Measurements from ENCODE around the gene SPRR1B. TPM values are rescaled to one million over a fixed set of nuclear protein-coding genes. Genes with fewer than 3 reads are reported as not detected.
"Not testable (repeated sequence)": the region's sequence is repeated elsewhere in the genome, so short reads cannot be mapped to it uniquely, and the experiment has no call there.

Gene SPRR1B
- polyA plus RNA-seq, 4 donors, result 0.27 to 3.2 (median 1.6) TPM; not detected in 1

DNA sequence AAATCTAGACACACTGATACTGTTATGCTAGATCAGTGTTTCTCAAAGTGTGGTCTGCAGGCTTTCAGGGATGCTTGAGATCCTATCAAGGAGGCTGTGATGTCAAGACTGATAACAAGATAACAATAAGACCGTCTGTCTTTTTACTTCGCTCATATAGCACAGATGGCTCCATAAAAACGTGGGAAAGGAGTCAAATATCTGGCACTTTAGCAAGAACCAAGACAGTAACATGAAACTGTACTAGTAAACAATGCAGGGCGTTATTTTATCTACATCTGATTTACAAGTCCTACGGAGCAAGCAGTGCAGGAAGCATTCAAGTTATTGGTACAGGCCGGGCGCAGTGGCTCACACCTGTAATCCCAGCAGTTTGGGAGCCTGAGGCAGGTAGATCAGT lies 33.1 kb upstream of the SPRR1B start:
- H3K27ac ChIP-seq (ENCODE audit: low read depth in 1 of 3, low read length in 2 of 3), result no peak overlapping the region

DNA sequence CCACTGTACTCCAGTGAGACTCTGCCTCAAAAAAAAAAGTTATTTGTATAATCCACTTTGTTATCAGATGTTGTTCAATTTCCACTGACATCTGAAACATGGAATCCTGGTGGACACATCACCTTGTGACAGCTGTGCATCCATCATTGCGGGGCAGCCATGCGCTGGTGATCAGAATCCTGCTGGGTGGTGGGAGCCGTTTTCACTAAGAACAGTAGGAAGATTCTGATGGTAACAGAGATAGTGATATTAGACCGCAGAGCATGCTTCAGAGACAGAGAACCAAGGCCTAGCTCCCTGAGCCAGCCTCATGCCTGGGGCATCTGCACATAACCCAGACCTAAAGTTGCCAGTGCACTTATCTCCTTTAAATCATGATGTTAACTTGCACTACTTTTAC lies 32.5 kb upstream of the SPRR1B start:
- no peak overlapping the region for H3K27ac ChIP-seq (ENCODE audit: low read depth in 1 of 3, low read length in 2 of 3)
- H3K36me3 ChIP-seq (ENCODE audit: control insufficient read depth in 3 of 3, insufficient read depth in 2 of 3, low read depth in 1 of 3, low read length in 3 of 3), result no peaks in the 10 kb centered on the region
- DNase-seq (no peak), FAIRE-seq (no peak)
- no peaks in the 10 kb centered on the region for H3K9me3 ChIP-seq (ENCODE audit: control insufficient read depth in 2 of 2, insufficient read depth in 1 of 2, low read depth in 1 of 2, low read length in 1 of 2)
- H3K4me1 ChIP-seq (ENCODE audit: control insufficient read depth in 3 of 3, insufficient read depth in 2 of 3, low read depth in 1 of 3, low read length in 2 of 3), result no peaks in the 10 kb centered on the region
- no peaks in the 10 kb centered on the region for H3K27me3 ChIP-seq (ENCODE audit: control insufficient read depth in 3 of 3, insufficient read depth in 3 of 3, low read length in 3 of 3)
- H3K4me3 ChIP-seq (ENCODE audit: low read depth in 1 of 3, low read length in 3 of 3), result no peak overlapping the region
- whole genome bisulfite sequencing, 3 donors, result 79 to 88% (median 84%) methylated on average over 4 of the region's 4 CpGs

More for the DNA sequence above, 33.1 kb upstream of the SPRR1B start:
- H3K9me3 ChIP-seq (ENCODE audit: control insufficient read depth in 2 of 2, insufficient read depth in 1 of 2, low read depth in 1 of 2, low read length in 1 of 2), result no peaks in the 10 kb centered on the region
- no peaks in the 10 kb centered on the region for H3K36me3 ChIP-seq (ENCODE audit: control insufficient read depth in 3 of 3, insufficient read depth in 2 of 3, low read depth in 1 of 3, low read length in 3 of 3)
- no peak overlapping the region for H3K4me3 ChIP-seq (ENCODE audit: low read depth in 1 of 3, low read length in 3 of 3)
- H3K4me1 ChIP-seq (ENCODE audit: control insufficient read depth in 3 of 3, insufficient read depth in 2 of 3, low read depth in 1 of 3, low read length in 2 of 3), result no peaks in the 10 kb centered on the region
- WGBS, 3 donors, result 27 to 36% (median 35%) methylated on average over 7 of the region's 7 CpGs
- FAIRE-seq, result no peak
- no peak for DNase-seq
- H3K27me3 ChIP-seq (ENCODE audit: control insufficient read depth in 3 of 3, insufficient read depth in 3 of 3, low read length in 3 of 3), result no peaks in the 10 kb centered on the region

DNA sequence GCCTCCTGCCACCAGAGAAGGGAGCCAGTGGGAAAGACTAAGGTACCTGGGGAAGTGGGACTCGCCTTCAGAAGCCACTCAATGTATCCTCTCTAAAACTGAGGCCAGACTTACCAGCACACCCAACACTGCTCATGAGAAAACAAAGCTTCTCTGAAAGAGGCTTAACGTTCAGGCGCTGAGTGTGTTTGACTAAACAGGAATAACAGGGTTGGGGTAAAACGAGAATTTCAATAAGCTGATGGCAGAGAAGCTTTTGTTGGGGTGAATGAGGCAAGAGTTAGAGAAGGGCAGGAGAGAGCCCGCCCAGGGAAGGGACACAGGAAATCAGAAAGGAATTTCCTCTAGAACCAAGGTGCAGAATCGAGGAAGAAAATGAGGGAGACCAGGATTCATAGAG lies 31.2 kb upstream of the SPRR1B start:
- H3K4me1 ChIP-seq (ENCODE audit: control insufficient read depth in 3 of 3, insufficient read depth in 2 of 3, low read depth in 1 of 3, low read length in 2 of 3), result no peaks in the 10 kb centered on the region
- H3K4me3 ChIP-seq (ENCODE audit: low read depth in 1 of 3, low read length in 3 of 3), result no peak overlapping the region
- no peak for FAIRE-seq
- no peak for DNase-seq
- WGBS, 3 donors, result 64 to 75% (median 64%) methylated on average over 6 of the region's 6 CpGs
- H3K9me3 ChIP-seq (ENCODE audit: control insufficient read depth in 2 of 2, insufficient read depth in 1 of 2, low read depth in 1 of 2, low read length in 1 of 2), result no peaks in the 10 kb centered on the region
- no peaks in the 10 kb centered on the region for H3K36me3 ChIP-seq (ENCODE audit: control insufficient read depth in 3 of 3, insufficient read depth in 2 of 3, low read depth in 1 of 3, low read length in 3 of 3)
- H3K27ac ChIP-seq (ENCODE audit: low read depth in 1 of 3, low read length in 2 of 3), result no peak overlapping the region
- no peaks in the 10 kb centered on the region for H3K27me3 ChIP-seq (ENCODE audit: control insufficient read depth in 3 of 3, insufficient read depth in 3 of 3, low read length in 3 of 3)

DNA sequence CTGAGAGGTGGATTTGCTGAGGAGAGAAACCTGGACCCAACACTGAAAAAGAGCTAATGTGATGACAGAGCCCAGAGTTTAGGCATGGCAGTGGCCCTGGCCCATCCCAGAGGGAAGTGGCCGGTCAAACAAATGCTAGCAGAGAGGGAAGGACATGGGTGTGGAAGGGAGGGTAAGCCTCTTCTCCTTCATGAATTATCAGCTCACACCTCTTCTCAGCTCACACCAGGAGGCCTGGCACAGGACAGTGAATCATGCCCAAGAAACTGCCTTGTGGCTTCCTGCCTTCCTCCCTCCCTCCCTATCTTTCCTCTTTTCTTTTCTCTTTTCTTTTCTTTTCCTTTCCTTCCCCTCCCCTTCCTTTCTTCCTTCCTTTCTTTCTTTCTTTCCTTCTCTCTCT lies 30.7 kb upstream of the SPRR1B start:
- Histone ChIP-seq H3K9me3 (ENCODE audit: control insufficient read depth in 2 of 2, insufficient read depth in 1 of 2, low read depth in 1 of 2, low read length in 1 of 2) (no peaks in the 10 kb centered on the region), H3K36me3 (ENCODE audit: control insufficient read depth in 3 of 3, insufficient read depth in 2 of 3, low read depth in 1 of 3, low read length in 3 of 3) (no peaks in the 10 kb centered on the region), H3K27ac (ENCODE audit: low read depth in 1 of 3, low read length in 2 of 3) (no peak overlapping the region), H3K27me3 (ENCODE audit: control insufficient read depth in 3 of 3, insufficient read depth in 3 of 3, low read length in 3 of 3) (no peaks in the 10 kb centered on the region), H3K4me1 (ENCODE audit: control insufficient read depth in 3 of 3, insufficient read depth in 2 of 3, low read depth in 1 of 3, low read length in 2 of 3) (no peaks in the 10 kb centered on the region), H3K4me3 (ENCODE audit: low read depth in 1 of 3, low read length in 3 of 3) (no peak overlapping the region)
- FAIRE-seq, result no peak
- no peak for DNase-seq
- 86 to 100% (median 89%) methylated on average over 1 of the region's 1 CpG for WGBS, 3 donors

DNA sequence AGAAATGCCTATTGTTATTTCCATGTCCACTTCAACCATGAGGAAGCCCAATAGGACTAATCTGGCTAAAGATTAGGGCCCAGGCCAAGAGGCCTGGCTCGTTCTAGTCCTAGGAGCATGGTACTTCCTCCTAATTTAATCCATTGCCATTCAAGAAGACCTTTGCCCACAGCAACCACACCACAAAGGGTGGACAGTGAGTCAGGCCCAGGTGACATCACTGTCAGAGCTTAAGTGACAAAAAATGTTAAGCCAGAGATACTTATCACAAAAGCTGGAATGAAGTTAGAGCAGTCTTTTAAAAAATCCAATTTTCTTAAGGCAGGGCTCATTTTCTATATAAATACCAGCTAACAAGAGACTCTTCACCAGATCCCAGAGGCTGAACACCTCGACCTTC lies 29.6 kb upstream of the SPRR1B start, which contains the start of gene SPRR3:
SPRR3 (plus strand) TSS at position 368 of the 400 bp plus-strand sequence. CDS start 1,272 bp downstream, outside the sequence.
- no peak within 1 kb of the TSS for H3K27ac ChIP-seq (ENCODE audit: low read depth in 1 of 3, low read length in 2 of 3)
- no peaks in the 10 kb centered on the region for H3K4me1 ChIP-seq (ENCODE audit: control insufficient read depth in 3 of 3, insufficient read depth in 2 of 3, low read depth in 1 of 3, low read length in 2 of 3)
- DNase-seq (no peak), FAIRE-seq (no peak)
- H3K9me3 ChIP-seq (ENCODE audit: control insufficient read depth in 2 of 2, insufficient read depth in 1 of 2, low read depth in 1 of 2, low read length in 1 of 2), result no peaks in the 10 kb centered on the region
- no peak within 1 kb of the TSS for H3K4me3 ChIP-seq (ENCODE audit: low read depth in 1 of 3, low read length in 3 of 3)
- WGBS, 3 donors, result 18 to 48% (median 34%) methylated on average over 2 of the region's 2 CpGs
- no peaks in the 10 kb centered on the region for H3K36me3 ChIP-seq (ENCODE audit: control insufficient read depth in 3 of 3, insufficient read depth in 2 of 3, low read depth in 1 of 3, low read length in 3 of 3)
- no peaks in the 10 kb centered on the region for H3K27me3 ChIP-seq (ENCODE audit: control insufficient read depth in 3 of 3, insufficient read depth in 3 of 3, low read length in 3 of 3)

DNA sequence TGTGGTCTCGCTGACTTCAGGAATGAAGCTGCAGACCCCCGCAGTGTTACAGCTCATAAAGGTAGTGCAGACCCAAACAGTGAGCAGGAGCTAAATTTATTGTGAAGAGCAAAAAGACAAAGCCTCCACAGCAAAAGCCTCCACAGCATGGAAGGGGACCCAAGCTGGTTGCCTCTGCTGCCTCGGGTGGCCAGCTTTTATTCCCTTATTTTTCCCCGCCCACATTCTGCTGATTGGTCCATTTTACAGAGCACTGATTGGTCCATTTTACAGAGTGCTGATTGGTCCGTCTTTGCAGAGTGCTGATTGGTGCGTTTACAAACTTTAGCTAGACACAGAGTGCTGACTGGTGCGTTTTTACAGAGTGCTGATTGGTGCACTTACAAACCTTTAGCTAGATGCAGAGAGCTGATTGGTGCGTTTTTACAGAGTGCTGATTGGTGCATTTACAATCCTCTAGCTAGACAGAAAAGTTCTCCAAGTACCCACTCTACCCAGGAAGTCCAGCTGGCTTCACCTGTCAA lies 19.7 kb upstream of the SPRR1B start:
- not testable (repeated sequence) for H3K27me3 ChIP-seq (ENCODE audit: control insufficient read depth in 3 of 3, insufficient read depth in 3 of 3, low read length in 3 of 3); DNase-seq; H3K27ac ChIP-seq (ENCODE audit: low read depth in 1 of 3, low read length in 2 of 3); FAIRE-seq; H3K36me3 ChIP-seq (ENCODE audit: control insufficient read depth in 3 of 3, insufficient read depth in 2 of 3, low read depth in 1 of 3, low read length in 3 of 3); H3K9me3 ChIP-seq (ENCODE audit: control insufficient read depth in 2 of 2, insufficient read depth in 1 of 2, low read depth in 1 of 2, low read length in 1 of 2); H3K4me3 ChIP-seq (ENCODE audit: low read depth in 1 of 3, low read length in 3 of 3); H3K4me1 ChIP-seq (ENCODE audit: control insufficient read depth in 3 of 3, insufficient read depth in 2 of 3, low read depth in 1 of 3, low read length in 2 of 3)
- WGBS, 3 donors, result 85 to 86% (median 86%) methylated on average over 8 of the region's 8 CpGs

DNA sequence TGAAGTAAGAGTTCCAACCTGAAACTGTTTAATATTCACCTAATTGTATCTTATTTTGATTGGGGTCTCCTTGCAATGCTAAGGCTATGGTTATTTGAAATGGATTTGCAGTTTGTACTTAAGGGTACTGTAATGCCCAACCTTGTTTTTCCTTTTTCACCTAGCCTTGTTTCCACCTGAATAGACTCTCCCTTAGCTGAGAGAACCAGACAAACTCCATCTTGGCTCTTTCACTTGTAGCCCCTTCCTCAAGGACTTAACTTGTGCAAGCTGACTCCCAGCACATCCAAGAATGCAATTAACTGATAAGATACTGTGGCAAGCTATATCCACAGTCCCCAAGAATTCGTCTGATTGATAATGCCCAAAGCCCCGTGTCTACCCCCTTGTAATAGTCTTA lies 9.2 kb upstream of the SPRR1B start:
- H3K4me1 ChIP-seq (ENCODE audit: control insufficient read depth in 3 of 3, insufficient read depth in 2 of 3, low read depth in 1 of 3, low read length in 2 of 3); H3K4me3 ChIP-seq (ENCODE audit: low read depth in 1 of 3, low read length in 3 of 3); FAIRE-seq; H3K9me3 ChIP-seq (ENCODE audit: control insufficient read depth in 2 of 2, insufficient read depth in 1 of 2, low read depth in 1 of 2, low read length in 1 of 2); H3K36me3 ChIP-seq (ENCODE audit: control insufficient read depth in 3 of 3, insufficient read depth in 2 of 3, low read depth in 1 of 3, low read length in 3 of 3); DNase-seq; H3K27ac ChIP-seq (ENCODE audit: low read depth in 1 of 3, low read length in 2 of 3); H3K27me3 ChIP-seq (ENCODE audit: control insufficient read depth in 3 of 3, insufficient read depth in 3 of 3, low read length in 3 of 3): not testable (repeated sequence)
- 3 to 20% (median 14%) methylated on average over 2 of the region's 2 CpGs for WGBS, 3 donors

DNA sequence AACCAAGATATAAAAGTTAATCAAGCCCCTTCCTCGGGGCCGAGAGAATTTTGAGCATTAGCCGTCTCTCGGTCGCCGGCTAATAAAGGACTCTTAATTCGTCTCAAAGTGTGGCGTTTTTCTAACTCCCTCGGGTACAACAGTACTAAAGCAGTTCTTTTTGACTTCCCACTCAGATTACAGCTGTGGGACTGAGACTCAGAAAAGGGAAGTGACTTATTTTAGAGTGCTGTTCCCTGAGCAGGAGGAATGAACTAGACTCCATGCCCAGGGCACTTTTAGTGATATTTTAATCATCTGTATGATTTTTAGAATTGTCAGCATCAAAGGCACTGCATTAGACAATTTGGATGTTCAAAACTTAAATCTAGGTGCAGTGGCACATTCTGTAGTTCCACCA lies 8.7 kb upstream of the SPRR1B start:
- H3K4me1 ChIP-seq (ENCODE audit: control insufficient read depth in 3 of 3, insufficient read depth in 2 of 3, low read depth in 1 of 3, low read length in 2 of 3); FAIRE-seq; H3K27me3 ChIP-seq (ENCODE audit: control insufficient read depth in 3 of 3, insufficient read depth in 3 of 3, low read length in 3 of 3); H3K9me3 ChIP-seq (ENCODE audit: control insufficient read depth in 2 of 2, insufficient read depth in 1 of 2, low read depth in 1 of 2, low read length in 1 of 2); DNase-seq; H3K27ac ChIP-seq (ENCODE audit: low read depth in 1 of 3, low read length in 2 of 3); H3K36me3 ChIP-seq (ENCODE audit: control insufficient read depth in 3 of 3, insufficient read depth in 2 of 3, low read depth in 1 of 3, low read length in 3 of 3); H3K4me3 ChIP-seq (ENCODE audit: low read depth in 1 of 3, low read length in 3 of 3): not testable (repeated sequence)
- 41 to 61% (median 54%) methylated on average over 9 of the region's 9 CpGs for WGBS, 3 donors

DNA sequence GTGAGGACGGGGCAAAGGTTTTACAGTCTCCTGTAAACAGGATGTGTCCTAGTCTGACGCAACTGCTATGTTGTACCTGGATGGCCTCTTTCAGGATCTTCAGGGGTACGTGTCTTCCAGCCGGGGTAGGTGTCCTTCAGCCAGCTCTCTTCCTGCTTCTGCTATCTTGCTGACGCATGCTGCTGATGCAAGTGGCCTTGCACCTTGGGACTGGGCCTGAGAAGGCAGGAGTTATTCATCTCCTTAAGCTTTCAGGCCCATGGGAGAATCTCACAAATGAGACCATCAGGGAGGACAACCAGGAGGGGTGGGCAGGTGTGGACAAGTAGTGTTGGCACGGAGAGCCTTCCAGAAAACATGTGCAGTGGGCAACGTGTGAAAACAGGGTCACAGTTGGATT lies 7.9 kb upstream of the SPRR1B start:
- H3K9me3 ChIP-seq (ENCODE audit: control insufficient read depth in 2 of 2, insufficient read depth in 1 of 2, low read depth in 1 of 2, low read length in 1 of 2), result no peaks in the 10 kb centered on the region
- no peaks in the 10 kb centered on the region for H3K36me3 ChIP-seq (ENCODE audit: control insufficient read depth in 3 of 3, insufficient read depth in 2 of 3, low read depth in 1 of 3, low read length in 3 of 3)
- 83 to 88% (median 83%) methylated on average over 7 of the region's 7 CpGs for WGBS, 3 donors
- no peaks in the 10 kb centered on the region for H3K4me1 ChIP-seq (ENCODE audit: control insufficient read depth in 3 of 3, insufficient read depth in 2 of 3, low read depth in 1 of 3, low read length in 2 of 3)
- DNase-seq (no peak), FAIRE-seq (no peak)
- no peak overlapping the region for H3K4me3 ChIP-seq (ENCODE audit: low read depth in 1 of 3, low read length in 3 of 3)
- H3K27ac ChIP-seq (ENCODE audit: low read depth in 1 of 3, low read length in 2 of 3), result no peak overlapping the region
- peaks cover 0 to 2% (median 0%) of the 10 kb centered on the region in 3 donors for H3K27me3 ChIP-seq (ENCODE audit: control insufficient read depth in 3 of 3, insufficient read depth in 3 of 3, low read length in 3 of 3)

All from small intestine (tissue), 7 donors.